Pulmonary artery endothelial cell (primary cell): ENCODE measurements around the gene ZDHHC4. TPM values are rescaled to one million over a fixed set of nuclear protein-coding genes. Genes with fewer than 3 reads are reported as not detected.

Experiments
- DNase-seq: peaks from one replicate; pipeline ENCODE4 v3.0.0-alpha.2; 2011; ENCODE audit warnings: low read depth, low spot score
- total RNA-seq: library from RNA; depleted of rRNA; stranded (reverse); fragments of >200 nt; gene quantifications from 2 replicates; pipeline ENCODE4 v1.2.3, GENCODE V29; 2014

The ZDHHC4 gene
- total RNA-seq, 1 donor from 2014 or later: 53.7 TPM

DNA sequence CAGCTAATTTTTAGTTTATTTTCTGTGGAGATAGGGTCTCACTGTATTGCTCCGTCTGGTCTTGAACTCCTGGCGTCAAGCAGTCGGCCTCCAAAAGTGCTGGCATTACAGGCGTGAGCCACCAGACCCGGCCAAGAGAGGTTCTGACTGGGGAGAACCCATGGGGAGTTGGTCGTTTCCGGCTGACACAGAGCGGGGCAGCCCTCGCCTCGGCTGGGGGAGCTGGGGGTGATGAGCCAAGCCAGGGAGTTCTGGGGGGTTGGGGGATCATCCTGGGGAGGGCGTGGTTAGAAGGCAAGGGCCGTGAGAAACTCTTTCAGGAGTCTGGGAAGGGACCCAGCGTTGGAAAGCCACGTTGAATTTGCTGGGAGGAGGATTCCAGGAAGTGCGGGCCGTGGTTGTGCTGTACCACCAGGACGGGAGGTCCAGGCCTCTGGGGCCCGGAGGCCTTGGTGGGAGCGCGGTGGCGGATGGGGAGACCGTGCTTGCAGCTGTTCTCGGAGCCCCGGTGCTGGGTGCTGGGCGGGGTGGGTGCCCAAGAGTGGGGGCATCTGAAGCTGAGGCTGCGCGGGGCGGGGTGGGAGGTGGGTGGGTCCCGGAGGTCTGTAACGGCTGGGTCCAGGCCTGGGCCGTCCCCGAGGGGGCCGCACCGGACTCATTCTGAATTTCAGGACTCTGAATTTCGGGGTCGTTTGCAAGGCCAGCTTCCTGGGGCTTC is 29.8 kb downstream of the ZDHHC4 start:
- DNase-seq: no peak

GRCh38 chr7:6607651-6608051 is 30.4 kb downstream of the ZDHHC4 start:
- DNase-seq: no peak

GRCh38 chr7:6608081-6608480 is 30.8 kb downstream of the ZDHHC4 start:
- no peak for DNase-seq

DNA sequence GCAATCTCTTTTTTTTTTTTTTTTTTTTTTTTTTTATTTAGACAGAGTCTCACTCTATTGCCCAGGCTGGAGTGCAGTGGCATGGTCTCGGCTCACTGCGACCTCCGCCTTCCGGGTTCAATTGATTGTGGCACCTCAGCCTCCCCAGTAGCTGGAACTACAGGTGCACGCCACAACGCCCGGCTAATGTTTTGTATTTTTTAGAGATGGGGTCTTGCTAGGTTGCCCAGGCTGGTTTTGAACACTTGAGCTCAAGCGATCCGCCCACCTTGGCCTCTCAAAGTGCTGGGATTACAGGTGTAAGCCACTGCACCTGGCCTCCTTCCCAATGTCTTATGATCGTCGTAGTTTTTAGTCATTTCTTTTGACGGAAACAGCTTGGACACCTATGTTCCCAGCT is 31.5 kb downstream of the ZDHHC4 start:
- DNase-seq: no peak

- no peak for DNase-seq
Measured at GRCh38 chr7:6612819-6613218, 35.6 kb downstream of the ZDHHC4 start.

DNA sequence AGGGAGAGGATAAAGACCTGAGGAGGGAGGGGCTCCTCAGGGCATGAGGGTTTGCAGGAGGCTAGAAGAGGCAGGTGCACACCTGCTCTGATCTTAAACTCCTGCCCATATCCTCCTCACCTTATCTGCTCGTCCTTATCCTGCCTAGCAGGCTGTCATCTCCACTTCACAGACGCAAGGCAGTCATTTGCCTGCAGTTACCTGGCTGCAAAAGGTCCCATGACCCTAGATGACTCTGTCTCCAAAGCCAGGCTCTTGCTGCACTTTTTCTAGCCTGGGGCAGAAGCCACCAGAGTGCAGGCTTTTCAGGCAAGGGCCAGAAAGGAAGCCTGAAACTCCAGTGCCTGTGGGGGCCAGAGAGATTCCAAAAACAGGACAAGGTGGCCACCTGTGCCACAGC is 36.5 kb downstream of the ZDHHC4 start:
- no peak for DNase-seq

- DNase-seq: no peak
Measured at GRCh38 chr7:6614953-6615722, 37.9 kb downstream of the ZDHHC4 start, which contains the start of gene ZNF853. Gene ZNF853 (plus strand): TSS chr7:6615610. CDS start chr7:6616175, 565 bp downstream.

DNA sequence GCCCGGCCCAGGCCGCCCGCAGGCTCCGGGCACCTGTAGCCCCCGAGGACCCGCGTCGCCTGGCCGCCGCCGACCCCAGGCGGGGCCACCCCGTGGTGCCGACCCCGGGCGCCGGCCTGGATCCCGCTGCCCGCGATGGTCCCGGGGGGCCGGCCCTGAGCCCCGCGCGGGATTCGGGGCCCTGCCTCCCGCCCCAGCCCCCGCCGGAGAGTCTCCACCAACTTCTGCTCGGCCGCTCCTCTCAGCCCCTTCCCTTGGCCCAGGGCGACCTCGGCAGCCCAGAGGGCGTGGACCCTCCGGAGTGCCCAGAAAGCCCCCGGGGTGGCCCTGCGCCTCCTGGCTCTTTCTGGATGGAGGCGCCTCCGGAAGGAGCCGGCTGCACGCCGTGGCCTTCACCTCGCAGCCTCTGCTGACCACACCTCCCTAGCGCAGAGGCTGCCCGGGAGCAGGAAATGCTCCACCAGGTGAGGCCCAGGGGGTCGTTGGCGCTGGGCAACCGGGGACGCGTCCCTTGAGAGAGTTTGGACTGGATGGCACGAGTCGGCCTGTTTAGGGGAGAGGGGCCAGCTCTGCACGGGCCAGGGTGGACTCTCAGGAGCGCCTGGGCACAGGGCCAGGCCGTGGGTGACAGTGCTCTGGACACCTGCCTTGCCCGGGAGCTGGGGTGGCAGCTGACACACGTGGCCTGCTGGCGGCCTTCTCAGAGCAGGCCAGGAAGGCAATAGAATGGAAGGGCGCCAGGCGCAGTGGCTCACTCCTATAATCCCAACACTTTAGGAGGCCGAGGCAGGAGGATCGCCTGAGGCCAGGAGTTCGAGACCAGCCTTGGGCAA is 38.7 kb downstream of the ZDHHC4 start:
- no peak for DNase-seq

GRCh38 chr7:6616854-6617643 is 39.8 kb downstream of the ZDHHC4 start:
- DNase-seq: no peak

GRCh38 chr7:6618621-6619020 is 41.4 kb downstream of the ZDHHC4 start:
- DNase-seq: no peak

GRCh38 chr7:6619961-6620360 is 42.7 kb downstream of the ZDHHC4 start:
- DNase-seq: no peak

DNA sequence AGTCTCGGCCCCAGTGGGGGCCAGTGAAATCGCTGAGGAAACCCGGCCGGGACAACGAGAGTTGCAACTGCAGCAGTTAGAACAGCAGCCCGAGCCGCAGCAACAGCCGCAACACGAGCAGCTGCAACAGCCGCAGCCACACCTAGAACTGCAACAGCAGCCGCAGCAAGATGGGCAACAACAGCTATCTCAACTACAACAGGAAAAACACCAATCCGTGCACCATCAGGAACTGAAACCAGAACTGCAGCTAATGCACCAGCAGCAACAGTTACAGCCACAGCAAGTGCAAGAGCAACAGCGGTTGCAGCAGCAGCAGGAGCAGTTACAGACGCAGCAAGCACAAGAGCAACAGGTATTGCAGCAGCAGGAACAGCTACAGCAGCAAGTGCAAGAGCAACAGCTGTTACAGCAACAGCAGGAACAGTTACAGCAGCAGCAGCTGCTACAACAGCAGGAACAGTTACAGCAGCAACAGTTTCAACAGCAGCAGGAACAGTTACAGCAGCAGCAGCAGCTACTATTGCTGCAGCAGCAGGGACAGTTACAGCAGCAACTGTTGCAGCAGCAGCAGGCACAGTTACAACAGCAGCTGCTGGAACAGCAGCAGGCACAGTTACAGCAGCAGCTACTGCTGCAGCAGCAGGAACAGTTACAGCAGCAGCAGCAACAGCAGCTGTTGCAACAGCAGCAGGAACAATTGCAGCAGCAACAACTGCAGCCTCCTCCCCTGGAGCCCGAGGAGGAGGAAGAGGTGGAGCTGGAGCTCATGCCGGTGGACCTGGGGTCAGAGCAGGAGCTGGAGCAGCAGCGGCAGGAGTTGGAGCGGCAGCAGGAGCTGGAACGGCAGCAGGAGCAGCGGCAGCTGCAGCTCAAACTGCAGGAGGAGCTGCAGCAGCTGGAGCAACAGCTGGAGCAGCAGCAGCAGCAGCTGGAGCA is 44.2 kb downstream of the ZDHHC4 start:
- DNase-seq: no peak

DNA sequence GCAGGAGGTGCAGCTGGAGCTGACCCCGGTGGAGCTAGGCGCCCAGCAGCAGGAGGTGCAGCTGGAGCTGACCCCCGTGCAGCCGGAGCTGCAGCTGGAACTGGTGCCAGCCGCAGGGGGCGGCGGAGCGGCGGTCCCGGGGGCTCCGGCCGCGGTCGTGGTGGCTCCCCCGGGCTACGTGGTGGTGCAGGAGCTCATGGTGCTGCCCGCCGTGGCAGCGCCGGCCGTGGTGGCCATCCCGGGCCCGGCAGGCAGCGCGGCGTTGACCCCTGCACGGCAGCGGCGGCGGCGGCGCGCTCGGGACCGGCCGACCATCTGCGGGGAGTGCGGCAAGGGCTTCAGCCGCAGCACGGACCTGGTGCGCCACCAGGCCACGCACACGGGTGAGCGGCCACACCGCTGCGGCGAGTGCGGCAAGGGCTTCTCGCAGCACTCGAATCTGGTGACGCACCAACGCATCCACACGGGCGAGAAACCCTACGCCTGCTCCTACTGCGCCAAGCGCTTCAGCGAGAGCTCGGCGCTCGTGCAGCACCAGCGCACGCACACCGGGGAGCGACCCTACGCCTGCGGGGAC is 45.0 kb downstream of the ZDHHC4 start:
- no peak for DNase-seq

GRCh38 chr7:6623589-6624245 is 46.5 kb downstream of the ZDHHC4 start:
- no peak for DNase-seq

- no peak for DNase-seq
Measured at GRCh38 chr7:6624246-6624611, 47.0 kb downstream of the ZDHHC4 start.

DNA sequence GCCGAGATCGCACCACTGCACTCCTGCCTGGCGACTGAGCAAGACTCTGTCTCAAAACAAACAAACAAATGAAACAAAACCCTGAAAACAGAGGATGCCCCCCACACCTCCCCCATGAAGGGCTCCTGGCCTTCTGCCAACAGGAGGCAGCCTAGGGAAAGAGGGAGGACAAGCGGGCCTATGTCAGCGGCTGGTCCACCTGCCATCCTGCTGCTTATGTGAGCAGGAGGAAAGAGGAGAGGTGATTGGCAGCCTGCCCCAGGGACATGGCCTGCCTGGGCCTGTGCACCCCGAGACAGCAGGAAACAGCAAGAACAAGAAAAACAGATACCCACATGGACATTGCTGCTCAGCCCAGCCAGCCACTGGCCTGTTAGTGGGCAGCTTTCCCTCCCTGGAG is 50.8 kb downstream of the ZDHHC4 start:
- DNase-seq: no peak

DNA sequence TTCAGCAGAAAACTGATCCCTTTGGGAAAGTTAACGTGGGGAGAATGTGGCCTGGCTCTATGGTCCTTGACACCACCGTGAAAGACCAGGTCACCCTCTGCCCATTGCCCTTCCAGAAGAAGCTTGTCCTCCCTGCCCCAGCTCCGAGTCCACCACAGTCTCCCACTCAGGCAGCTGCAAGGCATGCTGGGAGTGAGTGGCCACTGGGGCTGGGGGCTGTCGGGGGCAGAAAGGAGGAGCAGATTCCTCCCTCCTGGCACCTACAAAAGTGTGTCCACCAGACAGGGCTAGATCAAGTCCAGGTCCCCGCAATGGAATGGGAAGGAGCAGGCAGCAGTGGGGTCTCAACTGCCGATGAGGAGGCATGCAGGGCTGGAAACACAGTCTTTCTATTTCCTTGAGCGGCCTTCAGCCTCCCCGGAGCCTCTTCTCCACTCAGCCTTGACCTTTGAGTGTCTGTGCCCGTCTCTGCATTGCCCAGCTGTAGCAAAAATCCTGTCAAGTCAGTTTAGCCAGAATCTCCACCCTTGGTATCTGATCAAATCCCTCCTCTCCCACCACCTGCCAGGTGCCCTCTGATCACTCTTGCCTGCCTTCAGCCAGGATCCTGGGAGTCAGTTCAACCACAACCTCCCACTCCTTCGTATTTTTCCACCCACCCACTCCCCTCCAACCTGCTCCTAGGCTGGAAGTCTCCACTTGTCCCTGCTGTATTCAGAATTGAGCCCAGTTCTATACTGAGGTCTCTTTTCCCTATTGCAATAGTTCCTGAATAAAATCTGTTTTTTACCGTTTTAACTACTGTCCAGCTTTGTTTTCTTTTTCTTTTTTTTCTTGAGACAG is 53.0 kb downstream of the ZDHHC4 start:
- DNase-seq: no peak

GRCh38 chr7:6631605-6632004 is 54.4 kb downstream of the ZDHHC4 start:
- DNase-seq: no peak
